Retinal pigment epithelial cell (primary cell): ENCODE data around the gene NDST4.

Experiments used
- DNase-seq: peaks from one replicate; pipeline ENCODE4 v3.0.0-alpha.2; 2010; ENCODE audit warnings: low read depth
- H3K4me3 ChIP-seq: 2 replicates; pipeline ENCODE4 v1.5.1; 2011; ENCODE audit warnings: mild to moderate bottlenecking, low read length, control low read depth, moderate library complexity
- CTCF ChIP-seq: conservative IDR thresholded peaks from 2 replicates; pipeline ENCODE4 v1.5.1; 2011; ENCODE audit warnings: low read depth, low read length, control low read depth, inconsistent platforms

Gene NDST4

DNA sequence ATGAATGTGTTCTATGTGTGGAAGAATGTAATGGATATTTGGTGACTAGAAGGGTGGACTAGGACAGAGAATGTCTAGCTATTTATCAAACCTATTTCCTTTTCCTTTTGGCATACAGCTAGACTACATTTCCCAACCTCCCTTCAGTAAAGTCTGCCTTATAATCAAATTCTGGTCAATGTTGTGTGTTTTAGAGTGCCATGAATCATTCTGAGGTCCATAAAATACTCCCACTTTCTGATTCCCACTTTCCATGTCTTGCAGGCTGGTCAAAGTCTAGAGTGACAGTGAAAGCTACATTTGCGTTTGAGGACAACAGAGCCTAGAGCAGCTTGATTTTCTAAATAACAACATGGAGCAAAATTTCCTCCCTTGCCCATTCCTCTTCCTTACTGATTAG, 297.7 kb downstream of the NDST4 start:
- no peak overlapping the region for H3K4me3 ChIP-seq
- DNase-seq = no peak
- no peak for TF ChIP-seq CTCF

DNA sequence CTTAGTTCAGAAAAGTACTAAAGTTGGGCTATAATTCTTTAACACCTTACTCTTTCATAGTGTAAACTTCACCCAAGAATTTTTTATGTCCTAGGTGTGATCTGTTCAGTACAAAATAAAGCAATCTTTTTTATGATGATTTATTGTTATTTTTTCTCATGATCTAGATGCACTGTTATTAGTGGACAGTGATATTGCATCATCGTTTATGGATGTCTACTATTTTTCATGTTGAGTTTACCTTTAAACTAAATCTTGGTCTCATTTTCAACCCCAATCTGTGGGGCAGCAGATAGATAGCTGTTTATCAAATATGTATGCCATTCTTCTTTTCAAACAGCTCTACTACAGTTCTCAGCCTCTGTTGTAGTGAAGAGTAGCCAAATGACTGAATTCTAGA, 299.5 kb downstream of the NDST4 start:
- DNase-seq = no peak
- H3K4me3 ChIP-seq = no peak overlapping the region
- no peak for TF ChIP-seq CTCF

DNA sequence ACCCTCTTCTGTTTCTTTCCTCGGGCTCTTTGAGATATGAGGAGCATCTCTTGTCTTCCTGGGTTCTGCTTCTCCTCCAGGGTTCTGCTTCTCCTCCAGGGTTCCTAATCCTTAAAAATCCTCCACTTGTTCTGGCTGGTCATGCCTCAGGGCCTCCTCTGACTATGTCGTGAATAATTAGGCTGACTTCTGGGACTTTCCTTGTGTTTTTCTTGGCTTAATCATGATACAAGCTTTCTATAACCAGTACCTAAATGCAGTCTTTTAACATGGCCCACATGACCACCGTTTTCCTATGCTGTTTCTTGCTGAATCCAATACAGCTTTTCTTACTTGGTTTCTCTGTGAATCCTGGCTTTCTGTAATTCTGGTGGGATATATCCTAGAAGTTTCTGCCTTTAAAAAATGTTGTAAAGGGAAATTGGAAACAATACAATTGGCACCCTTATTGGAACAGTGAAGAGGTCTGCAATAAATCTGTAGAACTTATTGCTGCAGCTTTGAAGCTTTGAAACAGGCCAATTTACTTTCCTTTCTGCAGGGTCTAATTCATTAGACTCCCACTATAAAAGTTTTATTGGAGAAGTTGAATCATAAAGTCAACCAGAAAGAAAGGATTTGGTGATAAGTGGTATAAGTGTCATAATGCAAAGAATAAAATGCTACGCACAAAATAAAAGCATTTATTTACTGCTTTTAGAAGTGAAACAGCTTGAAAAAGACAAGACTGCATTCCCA, 301.7 kb downstream of the NDST4 start:
- TF ChIP-seq CTCF = no peak
- DNase-seq = no peak

DNA sequence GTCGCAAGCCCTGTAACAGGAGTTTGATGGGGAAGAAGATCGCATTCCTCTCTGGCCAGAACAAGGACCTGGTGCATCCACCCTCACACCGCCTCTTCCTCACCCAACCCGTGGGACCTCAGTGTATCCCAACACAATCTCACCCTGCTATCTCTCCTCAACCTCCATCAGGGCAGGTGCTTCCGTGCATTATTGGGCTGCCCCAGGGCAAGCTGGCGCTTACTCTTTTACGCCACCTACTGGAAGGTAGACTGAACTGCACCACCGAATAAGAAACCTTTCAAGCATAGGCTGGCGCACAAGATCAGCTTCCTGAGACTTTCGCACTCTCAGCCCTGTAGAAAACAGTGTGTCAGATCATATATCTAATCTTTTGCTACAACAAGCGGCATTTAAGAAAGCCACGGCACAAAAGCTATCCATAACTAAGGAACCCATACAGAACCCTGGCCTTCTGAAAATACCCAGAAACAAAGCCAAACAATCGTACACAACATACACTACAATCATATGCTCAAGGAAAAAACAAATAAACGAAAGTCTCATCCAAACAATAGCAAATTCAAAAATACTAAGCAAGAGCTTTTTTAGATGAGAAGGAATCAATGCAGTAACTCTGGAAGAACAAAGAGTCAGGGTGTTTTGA, 305.5 kb downstream of the NDST4 start:
- no peak for DNase-seq
- no peak overlapping the region for H3K4me3 ChIP-seq
- TF ChIP-seq CTCF = peak; percentile 77

More for the DNA sequence above, 301.7 kb downstream of the NDST4 start:
- H3K4me3 ChIP-seq = no peak overlapping the region

- no peak overlapping the region for H3K4me3 ChIP-seq
- TF ChIP-seq CTCF = no peak
- no peak for DNase-seq
Measured at GRCh38 chr4:114807357-114807756, 306.1 kb downstream of the NDST4 start.

GRCh38 chr4:114791976-114792375, 321.4 kb downstream of the NDST4 start:
- TF ChIP-seq CTCF = no peak
- no peak overlapping the region for H3K4me3 ChIP-seq
- no peak for DNase-seq

DNA sequence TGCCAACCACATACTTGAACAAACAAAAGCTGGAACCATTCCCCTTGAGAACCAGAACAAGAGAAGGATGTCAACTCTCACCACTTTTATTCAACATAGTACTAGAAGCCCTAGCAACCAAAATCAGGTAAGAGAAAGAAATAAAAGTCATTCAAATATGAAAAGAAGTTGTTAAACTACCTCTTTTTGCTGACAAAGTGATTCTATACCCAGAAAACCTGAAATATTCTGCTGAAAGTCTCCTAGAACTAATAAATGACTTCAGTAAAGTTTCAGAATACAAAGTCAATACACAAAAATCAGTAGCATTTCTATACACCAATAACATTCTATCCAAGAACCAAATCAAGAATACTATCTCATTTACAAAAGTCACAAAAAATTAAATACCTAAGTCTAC, 327.9 kb downstream of the NDST4 start:
- TF ChIP-seq CTCF = no peak
- no peak for DNase-seq

More for the DNA sequence above, 327.9 kb downstream of the NDST4 start:
- H3K4me3 ChIP-seq = no peak overlapping the region
